GM12864 (cell line): Measurements from ENCODE around the gene AKAP14.

ENCODE experiments used
- DNase-seq: peaks from one replicate; pipeline ENCODE4 v3.0.0-alpha.2; 2011; ENCODE audit warnings: low read depth
- H3K4me3 ChIP-seq: 2 replicates; pipeline ENCODE4 v1.5.1; 2011; ENCODE audit warnings: mild to moderate bottlenecking, low read depth, low read length, control low read depth
- TF ChIP-seq, protein P1 (sequence below): IDR thresholded peaks from 2 replicates; pipeline ENCODE4 v1.5.1; 2011; ENCODE audit warnings: low read depth, mild to moderate bottlenecking, moderate library complexity, low read length, control low read depth, inconsistent platforms; ENCODE audit errors: missing control alignments

Gene AKAP14

DNA sequence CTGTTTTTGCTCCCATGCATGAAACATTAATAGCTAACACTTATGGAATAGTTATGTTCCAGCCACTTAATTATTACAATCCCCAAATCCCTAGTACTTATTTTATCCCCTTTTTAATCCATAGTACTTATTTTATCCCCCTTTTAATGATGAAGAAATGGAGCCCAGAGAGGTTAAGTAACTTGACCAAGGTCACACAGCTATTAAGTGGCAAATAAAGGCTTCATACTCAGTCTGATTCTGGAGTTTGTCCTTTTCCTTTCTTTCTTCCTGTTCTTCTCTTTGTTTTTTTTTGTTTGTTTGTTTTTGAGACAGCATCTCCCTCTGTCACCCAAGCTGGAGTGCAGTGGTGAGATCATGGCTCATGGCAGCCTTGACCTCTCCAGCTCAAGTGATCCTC, 45.6 kb downstream of the AKAP14 start:
- TF ChIP-seq, protein P1, sequence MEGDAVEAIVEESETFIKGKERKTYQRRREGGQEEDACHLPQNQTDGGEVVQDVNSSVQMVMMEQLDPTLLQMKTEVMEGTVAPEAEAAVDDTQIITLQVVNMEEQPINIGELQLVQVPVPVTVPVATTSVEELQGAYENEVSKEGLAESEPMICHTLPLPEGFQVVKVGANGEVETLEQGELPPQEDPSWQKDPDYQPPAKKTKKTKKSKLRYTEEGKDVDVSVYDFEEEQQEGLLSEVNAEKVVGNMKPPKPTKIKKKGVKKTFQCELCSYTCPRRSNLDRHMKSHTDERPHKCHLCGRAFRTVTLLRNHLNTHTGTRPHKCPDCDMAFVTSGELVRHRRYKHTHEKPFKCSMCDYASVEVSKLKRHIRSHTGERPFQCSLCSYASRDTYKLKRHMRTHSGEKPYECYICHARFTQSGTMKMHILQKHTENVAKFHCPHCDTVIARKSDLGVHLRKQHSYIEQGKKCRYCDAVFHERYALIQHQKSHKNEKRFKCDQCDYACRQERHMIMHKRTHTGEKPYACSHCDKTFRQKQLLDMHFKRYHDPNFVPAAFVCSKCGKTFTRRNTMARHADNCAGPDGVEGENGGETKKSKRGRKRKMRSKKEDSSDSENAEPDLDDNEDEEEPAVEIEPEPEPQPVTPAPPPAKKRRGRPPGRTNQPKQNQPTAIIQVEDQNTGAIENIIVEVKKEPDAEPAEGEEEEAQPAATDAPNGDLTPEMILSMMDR = no peak
- no peak for DNase-seq
- no peak overlapping the region for H3K4me3 ChIP-seq

DNA sequence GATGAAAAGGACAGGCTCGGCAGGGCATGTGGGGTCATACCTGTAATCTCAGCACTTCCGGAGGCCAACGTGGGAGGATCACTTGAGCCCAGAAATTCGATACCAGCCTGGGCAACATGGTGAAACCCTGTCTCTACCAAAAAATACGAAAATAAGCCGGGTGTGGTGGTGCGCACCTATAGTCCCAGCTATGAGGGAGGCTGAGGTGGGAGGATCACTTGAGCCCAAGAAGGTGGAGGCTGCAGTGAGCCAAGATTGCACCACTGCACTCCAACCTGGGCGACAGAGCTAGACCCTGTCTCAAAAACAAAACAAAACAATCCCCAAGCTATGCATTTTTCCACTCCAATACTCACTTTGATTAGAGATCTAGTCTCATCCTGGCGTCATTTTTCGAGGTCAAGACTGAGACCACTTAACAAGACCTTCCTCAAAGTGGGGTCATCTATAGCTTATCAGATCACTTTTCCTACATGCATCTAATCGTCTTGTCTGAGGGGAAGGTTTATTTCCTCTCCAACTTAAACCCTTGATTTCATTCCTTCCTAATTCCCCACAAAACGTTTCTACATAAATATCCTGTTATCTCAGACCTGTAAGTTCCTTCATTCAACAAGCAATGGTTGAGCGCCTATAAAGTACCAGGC, 46.6 kb downstream of the AKAP14 start:
- no peak for DNase-seq
- peak overlapping the region; percentile 90 for H3K4me3 ChIP-seq
- TF ChIP-seq, protein P1 = no peak

DNA sequence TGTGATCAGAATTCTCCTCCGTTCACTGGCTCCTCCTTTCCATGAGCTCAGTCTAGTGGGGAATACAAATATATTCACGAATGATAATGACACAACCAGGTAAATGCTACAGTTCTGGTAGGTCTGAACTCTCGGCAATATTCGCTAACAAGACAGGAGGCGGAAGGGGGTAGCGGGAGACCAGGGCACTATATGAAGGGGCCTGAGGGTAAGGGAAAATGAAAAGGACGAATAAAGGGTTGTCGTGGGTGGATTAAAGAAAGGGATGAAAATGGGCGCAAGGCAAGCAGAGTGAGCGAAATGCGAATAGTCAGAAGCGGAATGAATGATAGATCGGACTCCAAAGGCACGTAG, 47.1 kb downstream of the AKAP14 start:
- TF ChIP-seq, protein P1 = no peak
- no peak for DNase-seq
- peak overlapping the region; percentile 90 for H3K4me3 ChIP-seq

DNA sequence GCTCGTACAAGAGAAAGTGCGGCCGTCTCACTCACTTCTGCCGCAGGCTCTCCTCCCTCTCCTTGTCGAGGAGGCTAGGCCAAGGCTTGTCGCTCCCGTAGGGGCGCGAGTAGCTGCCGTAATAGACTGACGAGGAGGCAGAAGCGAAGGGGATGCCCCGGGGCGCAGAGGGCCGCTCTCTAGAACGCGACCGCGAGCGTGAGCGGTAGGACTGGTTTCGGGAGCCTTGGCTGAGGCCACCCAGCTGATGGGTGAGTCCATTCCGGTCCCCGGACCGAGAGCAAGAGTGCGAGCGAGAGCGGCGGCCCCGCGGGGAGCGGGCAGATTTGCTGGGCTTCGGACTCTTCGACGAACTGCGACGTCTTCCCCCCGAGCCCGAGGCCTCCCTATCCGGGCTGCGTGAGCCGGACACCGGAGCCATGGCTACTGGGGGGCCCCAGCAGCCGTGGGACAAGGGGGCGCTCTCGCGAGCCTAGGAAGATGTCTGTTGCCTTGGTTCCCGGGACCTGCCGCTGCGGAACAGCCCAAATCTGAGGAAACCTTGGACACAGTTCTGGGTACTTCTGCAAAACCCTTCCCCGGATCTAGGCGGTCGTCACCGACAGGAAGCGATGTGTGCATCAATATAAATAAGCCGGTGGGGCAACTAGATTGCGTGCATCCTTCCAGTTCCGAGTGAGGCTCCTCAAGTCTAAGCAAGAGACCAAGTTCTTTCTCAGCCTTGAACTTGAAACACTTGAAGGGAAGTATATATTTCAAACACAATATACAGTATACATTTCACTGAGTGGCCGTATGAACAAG, 47.7 kb downstream of the AKAP14 start, which contains the start of gene NKAP:
Gene NKAP, minus strand, starts transcription at position 567 of the 804 bp plus-strand sequence. Its CDS starts 146 bp downstream, at position 421.
- TF ChIP-seq, protein P1 = no peak
- peak within 1 kb of the TSS; percentile 90 for H3K4me3 ChIP-seq
- peak; percentile 85 for DNase-seq

DNA sequence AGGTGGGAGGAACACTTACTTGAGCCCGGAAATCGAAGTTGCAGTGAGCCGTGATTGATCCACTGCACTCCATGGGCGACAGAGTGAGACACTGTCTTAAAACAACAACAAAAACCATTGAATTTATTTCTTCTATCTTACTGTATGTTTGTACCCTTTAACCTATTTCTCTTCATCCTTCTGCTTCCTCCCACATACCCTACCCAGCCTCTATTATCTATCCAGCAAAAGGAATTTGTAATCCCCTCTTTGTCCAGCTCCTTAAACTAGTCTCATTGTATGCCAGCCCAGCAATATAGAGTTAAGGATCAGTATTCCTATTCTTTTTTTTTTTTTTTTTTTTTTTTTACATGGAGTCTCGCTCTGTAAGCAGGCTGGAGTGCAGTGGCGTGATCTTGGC, 49.8 kb downstream of the AKAP14 start:
- H3K4me3 ChIP-seq = no peak overlapping the region
- DNase-seq = no peak

DNA sequence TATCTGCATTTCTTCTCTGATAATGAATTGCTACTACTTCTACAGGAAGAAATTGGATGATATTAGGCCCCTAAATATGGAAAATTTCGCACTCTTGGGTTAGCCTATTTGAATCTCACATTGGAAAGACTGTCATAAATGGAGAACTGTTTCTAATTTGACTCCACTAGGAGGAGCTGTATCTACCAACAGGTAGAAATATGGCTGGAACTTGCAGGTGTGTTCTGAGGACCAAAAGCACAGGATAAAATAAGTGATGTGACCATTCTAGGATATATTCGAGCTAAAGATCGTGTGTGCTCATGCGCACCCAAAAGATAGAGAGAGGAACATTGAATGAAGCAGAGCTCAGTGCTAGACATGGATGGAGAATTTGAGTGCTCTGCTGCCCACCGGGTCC, 52.7 kb downstream of the AKAP14 start:
- no peak for DNase-seq
- TF ChIP-seq, protein P1 = peak; percentile 19
- H3K4me3 ChIP-seq = no peak overlapping the region

More for the DNA sequence above, 49.8 kb downstream of the AKAP14 start:
- TF ChIP-seq, protein P1 = no peak
